ENCODE measurements around the gene MYRIP.

DNA sequence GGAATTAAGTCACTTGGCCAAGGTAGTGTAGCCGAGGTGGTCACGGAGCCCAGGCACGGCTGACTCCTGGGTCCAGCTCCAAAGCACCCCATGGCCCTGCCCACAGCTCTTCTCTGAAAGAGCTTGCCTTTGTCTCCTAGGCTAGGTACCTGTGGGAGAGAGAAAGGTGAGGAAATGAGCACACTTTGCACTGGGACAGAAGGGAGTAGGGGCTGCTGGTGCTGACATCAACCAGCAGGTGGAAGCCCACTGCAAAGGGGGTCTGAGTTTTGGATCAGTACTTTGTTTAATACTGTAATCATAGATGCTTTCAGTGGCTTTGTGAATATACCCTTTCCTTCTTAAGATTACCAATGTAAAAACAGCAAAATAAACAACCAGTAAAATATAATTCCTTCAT lies 371.8 kb downstream of the MYRIP start:
- TF ChIP-seq, protein P1, sequence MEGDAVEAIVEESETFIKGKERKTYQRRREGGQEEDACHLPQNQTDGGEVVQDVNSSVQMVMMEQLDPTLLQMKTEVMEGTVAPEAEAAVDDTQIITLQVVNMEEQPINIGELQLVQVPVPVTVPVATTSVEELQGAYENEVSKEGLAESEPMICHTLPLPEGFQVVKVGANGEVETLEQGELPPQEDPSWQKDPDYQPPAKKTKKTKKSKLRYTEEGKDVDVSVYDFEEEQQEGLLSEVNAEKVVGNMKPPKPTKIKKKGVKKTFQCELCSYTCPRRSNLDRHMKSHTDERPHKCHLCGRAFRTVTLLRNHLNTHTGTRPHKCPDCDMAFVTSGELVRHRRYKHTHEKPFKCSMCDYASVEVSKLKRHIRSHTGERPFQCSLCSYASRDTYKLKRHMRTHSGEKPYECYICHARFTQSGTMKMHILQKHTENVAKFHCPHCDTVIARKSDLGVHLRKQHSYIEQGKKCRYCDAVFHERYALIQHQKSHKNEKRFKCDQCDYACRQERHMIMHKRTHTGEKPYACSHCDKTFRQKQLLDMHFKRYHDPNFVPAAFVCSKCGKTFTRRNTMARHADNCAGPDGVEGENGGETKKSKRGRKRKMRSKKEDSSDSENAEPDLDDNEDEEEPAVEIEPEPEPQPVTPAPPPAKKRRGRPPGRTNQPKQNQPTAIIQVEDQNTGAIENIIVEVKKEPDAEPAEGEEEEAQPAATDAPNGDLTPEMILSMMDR (IDR thresholded peaks at IDR 0.05 in 8 of 11, conservative IDR thresholded peaks at IDR 0.05 in 3 of 11), result no peak
- no peak for TF ChIP-seq POLR2AphosphoS5 (IDR thresholded peaks at IDR 0.05)
